LNCAP (cell line): Measurements from ENCODE around the gene ZNF396.

Experiments used
- TF ChIP-seq, protein P1 (sequence below): fragments of 450-650 bp; IDR thresholded peaks from 2 replicates; pipeline ENCODE4 v1.5.1; 2017; ENCODE audit warnings: mild to moderate bottlenecking

The ZNF396 gene

DNA sequence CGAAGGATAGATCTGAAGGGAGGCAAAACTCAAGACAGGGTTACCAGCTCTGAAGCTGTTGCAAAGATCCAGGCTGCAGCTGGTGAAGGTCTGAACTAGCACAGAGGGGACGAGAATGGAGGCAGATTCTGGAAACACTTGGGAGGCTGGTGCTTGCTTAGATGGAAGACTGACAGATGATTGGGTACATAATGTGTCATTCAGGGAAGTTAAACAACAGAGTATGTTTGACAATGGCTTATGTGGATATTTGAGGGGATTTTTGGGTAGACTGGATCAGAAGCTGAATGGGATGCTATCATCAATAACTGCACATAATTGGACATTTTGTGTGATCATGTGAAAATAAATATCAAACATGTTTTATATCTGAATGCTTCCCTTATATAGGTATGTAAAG lies 2.3 kb upstream of the ZNF396 start:
- TF ChIP-seq, protein P1, sequence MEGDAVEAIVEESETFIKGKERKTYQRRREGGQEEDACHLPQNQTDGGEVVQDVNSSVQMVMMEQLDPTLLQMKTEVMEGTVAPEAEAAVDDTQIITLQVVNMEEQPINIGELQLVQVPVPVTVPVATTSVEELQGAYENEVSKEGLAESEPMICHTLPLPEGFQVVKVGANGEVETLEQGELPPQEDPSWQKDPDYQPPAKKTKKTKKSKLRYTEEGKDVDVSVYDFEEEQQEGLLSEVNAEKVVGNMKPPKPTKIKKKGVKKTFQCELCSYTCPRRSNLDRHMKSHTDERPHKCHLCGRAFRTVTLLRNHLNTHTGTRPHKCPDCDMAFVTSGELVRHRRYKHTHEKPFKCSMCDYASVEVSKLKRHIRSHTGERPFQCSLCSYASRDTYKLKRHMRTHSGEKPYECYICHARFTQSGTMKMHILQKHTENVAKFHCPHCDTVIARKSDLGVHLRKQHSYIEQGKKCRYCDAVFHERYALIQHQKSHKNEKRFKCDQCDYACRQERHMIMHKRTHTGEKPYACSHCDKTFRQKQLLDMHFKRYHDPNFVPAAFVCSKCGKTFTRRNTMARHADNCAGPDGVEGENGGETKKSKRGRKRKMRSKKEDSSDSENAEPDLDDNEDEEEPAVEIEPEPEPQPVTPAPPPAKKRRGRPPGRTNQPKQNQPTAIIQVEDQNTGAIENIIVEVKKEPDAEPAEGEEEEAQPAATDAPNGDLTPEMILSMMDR = no peak

DNA sequence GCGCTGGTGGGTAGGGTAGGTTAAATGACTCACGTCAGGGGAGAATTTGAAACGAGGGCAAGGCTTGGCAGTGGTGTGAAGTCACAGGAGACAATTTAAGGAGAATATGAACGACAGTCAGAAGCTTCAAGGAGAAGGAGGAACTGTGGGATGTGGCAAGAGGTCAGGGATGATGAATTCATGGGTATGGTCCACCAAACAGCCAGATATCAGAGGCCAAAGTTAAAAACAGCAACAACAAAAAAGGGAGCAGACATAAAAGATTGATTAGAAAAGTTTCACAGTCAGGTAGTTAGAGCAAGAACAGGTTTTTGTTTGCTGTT lies 1.4 kb upstream of the ZNF396 start:
- TF ChIP-seq, protein P1 = no peak

DNA sequence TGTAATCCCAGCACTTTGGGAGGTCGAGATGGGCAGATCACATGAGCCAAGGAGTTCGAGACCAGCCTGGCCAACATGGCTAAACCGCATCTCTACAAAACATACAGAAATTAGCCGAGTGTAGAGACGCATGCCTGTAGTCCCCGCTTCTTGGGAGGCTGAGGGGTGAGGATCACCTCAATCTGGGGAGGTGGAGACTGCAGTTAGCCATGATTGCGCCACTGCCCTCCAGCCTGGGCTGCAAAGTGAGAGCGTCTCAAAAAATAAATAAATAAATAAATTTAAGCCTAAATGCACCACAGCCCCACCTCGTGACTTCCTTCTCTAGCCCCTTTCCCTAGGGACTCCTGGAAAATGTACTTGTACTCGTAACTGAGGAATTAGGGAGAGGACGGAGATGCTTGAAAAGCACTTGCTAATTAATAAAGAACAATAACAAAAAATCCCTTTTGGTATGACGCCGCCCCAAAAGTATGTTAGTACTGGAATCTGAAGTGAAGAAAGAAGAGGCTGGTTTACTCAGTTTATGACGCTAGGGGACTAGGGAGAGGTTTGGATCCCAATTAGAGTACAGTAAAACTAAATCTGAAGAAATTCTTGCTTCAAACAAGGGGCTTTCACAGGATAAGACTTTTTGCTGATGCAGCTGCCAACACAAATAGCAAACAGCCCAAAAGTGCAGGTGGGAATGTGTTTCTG lies 887 bp upstream of the ZNF396 start:
- TF ChIP-seq, protein P1 = no peak

- TF ChIP-seq, protein P1 = no peak
These were observed 770 bp downstream of the ZNF396 start for GRCh38 chr18:35376393-35376741.

GRCh38 chr18:35374708-35375107 lies 2.4 kb downstream of the ZNF396 start:
- TF ChIP-seq, protein P1 = no peak

DNA sequence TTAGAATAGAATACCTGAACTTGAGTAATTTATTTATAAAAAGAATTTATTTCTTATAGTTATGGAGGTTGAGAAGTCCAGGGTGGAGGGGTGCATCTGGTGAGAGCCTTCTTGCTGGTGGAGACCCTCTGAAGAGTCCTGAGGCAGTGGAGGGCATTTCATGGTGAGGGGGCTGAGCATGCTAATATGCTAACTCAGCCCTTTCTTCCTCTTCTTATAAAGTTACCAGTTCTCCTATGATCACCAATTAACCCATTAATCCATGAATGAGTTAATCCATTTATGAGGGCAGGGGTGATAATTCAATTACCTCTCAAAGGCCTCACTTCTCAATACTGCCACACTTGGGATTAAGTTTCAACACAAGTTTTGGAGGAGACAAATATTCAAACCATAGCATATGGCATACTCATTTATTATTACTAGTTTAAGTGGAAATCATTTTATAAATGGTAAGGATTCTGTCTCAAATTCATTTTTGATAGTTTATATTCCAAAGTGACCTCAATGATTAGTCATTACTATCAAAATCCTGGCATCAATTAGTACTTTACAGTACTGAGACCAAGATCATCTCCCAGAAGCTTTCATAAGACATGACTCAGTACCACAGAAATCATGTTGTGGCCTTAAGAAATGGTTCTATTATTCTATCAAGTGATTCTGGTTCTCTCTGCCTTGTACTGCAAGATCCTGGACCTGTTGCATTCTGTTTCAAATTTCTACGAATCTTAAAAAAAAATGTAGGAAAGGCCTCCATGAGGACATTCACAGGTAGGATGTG lies 5.5 kb downstream of the ZNF396 start:
- TF ChIP-seq, protein P1 = no peak

DNA sequence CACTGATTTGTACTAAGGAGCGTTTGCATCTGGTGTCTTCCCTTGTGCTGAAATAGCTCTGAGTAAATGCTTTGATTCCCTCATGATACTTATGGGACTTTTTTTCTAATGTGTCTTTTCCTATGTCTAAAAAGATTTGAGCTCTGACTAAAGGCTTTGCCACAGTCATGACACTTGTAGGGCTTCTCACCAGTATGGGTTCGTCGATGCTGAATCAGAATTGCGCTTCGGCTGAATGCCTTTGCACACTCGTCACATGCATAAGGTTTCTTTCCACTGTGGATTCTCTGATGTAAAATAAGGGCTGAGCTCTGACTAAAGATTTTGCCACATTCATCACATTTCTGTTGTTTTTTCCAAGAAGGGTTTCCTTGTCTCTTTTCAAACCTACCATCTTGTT lies 8.0 kb downstream of the ZNF396 start:
- TF ChIP-seq, protein P1 = no peak
